ENCODE results near the gene GRP. TPM values are rescaled to one million over a fixed set of nuclear protein-coding genes. Genes with fewer than 3 reads are reported as not detected.
A peak's percentile ranks its signal among the peaks of the same experiment; 100 is the strongest.

Gene GRP
- total RNA-seq (2013) = not detected
- not detected for polyA plus RNA-seq
- polyA minus RNA-seq = not detected in 2 replicates
- 0 to 53.5 (median 0) reads per million in 11 experiments for total RNA-seq

- WGBS (ENCODE audit: insufficient coverage) = 4% methylated on average over 25 of the region's 29 CpGs
- no peak within 1 kb of the TSS for H3K4me3 ChIP-seq (replicated peaks in 1 of 3; ENCODE audit: low read depth in 2 of 3, low read length in 3 of 3)
- intact Hi-C loops (cut with micrococcal nuclease) = no loop called here
- no peak within 1 kb of the TSS for H2AFZ ChIP-seq (ENCODE audit: insufficient read depth, low read depth, low read length, poor library complexity, severe bottlenecking)
- Mint-ChIP-seq H3K4me3 (peak within 1 kb of the TSS in 1 of 2 donors; percentile 87), H3K9me3 (peaks cover 0 to 8% (median 5%) of the 10 kb centered on the region in 7 donors), H3K27ac (peak within 1 kb of the TSS in 1 of 7 donors; percentile 47), H3K36me3 (no peaks in the 10 kb centered on the region), H3K4me1 (no peaks in the 10 kb centered on the region), H3K27me3 (ENCODE audit: low read depth in 3 of 3) (peaks cover 51 to 57% (median 51%) of the 10 kb centered on the region in 3 donors)
- H3K27ac ChIP-seq (ENCODE audit: low read depth in 1 of 2, low read length in 2 of 2) = no peak within 1 kb of the TSS
- no peak for DNase-seq
- TF ChIP-seq CTCF (IDR thresholded peaks at IDR 0.05) = no peak
- H3K27me3 ChIP-seq (ENCODE audit: control insufficient read depth in 2 of 2, insufficient read depth in 2 of 2, low read length in 2 of 2) = peaks cover 46 to 60% of the 10 kb centered on the region in 2 donors
- H3K9me3 ChIP-seq (replicated peaks in 1 of 2; ENCODE audit: control insufficient read depth in 1 of 2, insufficient read depth in 1 of 2, low read length in 2 of 2) = peaks cover 0 to 17% of the 10 kb centered on the region in 2 donors
- no peaks in the 10 kb centered on the region for H3K36me3 ChIP-seq (replicated peaks in 1 of 2; ENCODE audit: control insufficient read depth in 1 of 2, insufficient read depth in 2 of 2, low read length in 2 of 2)
- H3K4me2 ChIP-seq (replicated peaks; ENCODE audit: extremely low read depth, low read length, poor library complexity, severe bottlenecking) = no peak within 1 kb of the TSS
- no peaks in the 10 kb centered on the region for H3K4me1 ChIP-seq (ENCODE audit: control insufficient read depth in 1 of 2, insufficient read depth in 2 of 2, low read length in 2 of 2)
- H3K9ac ChIP-seq (ENCODE audit: insufficient read depth, low read length, poor library complexity, severe bottlenecking) = no peak within 1 kb of the TSS
- H3K79me2 ChIP-seq (ENCODE audit: insufficient read depth, low read length) = no peaks in the 10 kb centered on the region
- H4K20me1 ChIP-seq (ENCODE audit: insufficient read depth, low read length) = no peaks in the 10 kb centered on the region
These were observed at the start of gene GRP for GRCh38 chr18:59219672-59220163. TSS of gene GRP (plus strand) at chr18:59220158. CDS start at chr18:59220266, 108 bp downstream.

GRCh38 chr18:59172664-59173249, 47.2 kb upstream of the GRP start:
- H3K4me1 ChIP-seq (ENCODE audit: control insufficient read depth in 1 of 2, insufficient read depth in 2 of 2, low read length in 2 of 2) = no peaks in the 10 kb centered on the region
- H3K4me2 ChIP-seq (replicated peaks; ENCODE audit: extremely low read depth, low read length, poor library complexity, severe bottlenecking) = no peak overlapping the region
- Mint-ChIP-seq H3K36me3 (no peaks in the 10 kb centered on the region), H3K27ac (no peak overlapping the region), H3K4me1 (no peaks in the 10 kb centered on the region), H3K4me3 (no peak overlapping the region), H3K27me3 (ENCODE audit: low read depth in 3 of 3) (peaks cover 1 to 5% (median 4%) of the 10 kb centered on the region in 3 donors), H3K9me3 (peaks cover 15 to 39% (median 32%) of the 10 kb centered on the region in 7 donors)
- no peak for TF ChIP-seq CTCF (IDR thresholded peaks at IDR 0.05)
- H2AFZ ChIP-seq (ENCODE audit: insufficient read depth, low read depth, low read length, poor library complexity, severe bottlenecking) = no peak overlapping the region
- H3K36me3 ChIP-seq (replicated peaks in 1 of 2; ENCODE audit: control insufficient read depth in 1 of 2, insufficient read depth in 2 of 2, low read length in 2 of 2) = no peaks in the 10 kb centered on the region
- no peak for DNase-seq
- H3K79me2 ChIP-seq (ENCODE audit: insufficient read depth, low read length) = no peaks in the 10 kb centered on the region
- H3K27ac ChIP-seq (ENCODE audit: low read depth in 1 of 2, low read length in 2 of 2) = no peak overlapping the region
- WGBS (ENCODE audit: insufficient coverage) = no CpG with 5 or more reads among the region's 2 CpGs
- no peak overlapping the region for H3K4me3 ChIP-seq (replicated peaks in 1 of 3; ENCODE audit: low read depth in 2 of 3, low read length in 3 of 3)
- H4K20me1 ChIP-seq (ENCODE audit: insufficient read depth, low read length) = no peaks in the 10 kb centered on the region
- intact Hi-C loops (cut with micrococcal nuclease) = no loop called here
- H3K9me3 ChIP-seq (replicated peaks in 1 of 2; ENCODE audit: control insufficient read depth in 1 of 2, insufficient read depth in 1 of 2, low read length in 2 of 2) = peaks cover 16 to 24% of the 10 kb centered on the region in 2 donors
- no peaks in the 10 kb centered on the region for H3K27me3 ChIP-seq (ENCODE audit: control insufficient read depth in 2 of 2, insufficient read depth in 2 of 2, low read length in 2 of 2)
- H3K9ac ChIP-seq (ENCODE audit: insufficient read depth, low read length, poor library complexity, severe bottlenecking) = no peak overlapping the region

Measured in CD14-positive monocyte (primary cell).